A673 (cell line): ENCODE results near the gene ZNF385C. TPM values are rescaled to one million over a fixed set of nuclear protein-coding genes. Genes with fewer than 3 reads are reported as not detected.

Experiments
- BruUV-seq: library from RNA; stranded (reverse); fragments of 400-500 nt; replicated peaks from 2 replicates; lab custom pipeline; 2021; lab: Mats Ljungman, UMichigan
- CTCF ChIA-PET: fragments of 300-600 bp; sonication (Branson Sonifier 250); formaldehyde crosslinking; loops from one replicate; lab custom pipeline; 2022; ENCODE audit warnings: antibody characterized with exemption; lab: Charles Lee
- POLR2A ChIA-PET: fragments of 300-600 bp; sonication (Branson Sonifier 250); formaldehyde crosslinking; loops from one replicate; lab custom pipeline; 2022; ENCODE audit warnings: antibody characterized with exemption; ENCODE audit not compliant: low non-redundant PET; lab: Charles Lee
- DNase-seq: peaks from one replicate; pipeline ENCODE4 v3.0.0-alpha.2; 2015; ENCODE audit warnings: low spot score
- H3K27ac ChIP-seq: fragments of 200-600 bp; sonication (generic); 2 replicates; pipeline ENCODE4 v1.5.1; 2016; ENCODE audit warnings: mixed run types, low read depth, mild to moderate bottlenecking, mixed read lengths, antibody characterized with exemption, low read length; ENCODE audit not compliant: poor library complexity, severe bottlenecking
- H3K27me3 ChIP-seq: fragments of 200-600 bp; sonication (generic); replicated peaks from 2 replicates; pipeline ENCODE4 v1.6.1; 2017; ENCODE audit warnings: mixed run types, low read depth, mild to moderate bottlenecking, mixed read lengths, antibody characterized with exemption, low read length; ENCODE audit not compliant: insufficient read depth, poor library complexity
- H3K36me3 ChIP-seq: fragments of 200-600 bp; sonication (generic); 2 replicates; pipeline ENCODE4 v1.6.1; 2016; ENCODE audit warnings: mixed run types, mild to moderate bottlenecking, mixed read lengths, antibody characterized with exemption, low read length; ENCODE audit not compliant: insufficient read depth, poor library complexity, severe bottlenecking
- H3K4me1 ChIP-seq: fragments of 200-600 bp; sonication (generic); 2 replicates; pipeline ENCODE4 v1.6.1; 2017; ENCODE audit warnings: mixed run types, mild to moderate bottlenecking, mixed read lengths, antibody characterized with exemption, low read length; ENCODE audit not compliant: insufficient read depth, poor library complexity, severe bottlenecking
- H3K4me3 ChIP-seq: fragments of 200-600 bp; sonication (generic); 2 replicates; pipeline ENCODE4 v1.5.1; 2016; ENCODE audit warnings: low read depth, mixed run types, mild to moderate bottlenecking, mixed read lengths, low read length; ENCODE audit not compliant: poor library complexity, severe bottlenecking
- H3K9me3 ChIP-seq: fragments of 200-600 bp; sonication (generic); 2 replicates; pipeline ENCODE4 v1.6.1; 2016; ENCODE audit warnings: mixed run types, low read depth, mild to moderate bottlenecking, mixed read lengths, antibody characterized with exemption, low read length; ENCODE audit not compliant: poor library complexity, severe bottlenecking
- EZH2 ChIP-seq: fragments of 200-600 bp; sonication (generic); IDR thresholded peaks from 2 replicates; pipeline ENCODE4 v1.6.1; 2017; ENCODE audit warnings: borderline replicate concordance, low read depth, mild to moderate bottlenecking, mixed read lengths, antibody characterized with exemption, low read length; ENCODE audit not compliant: poor library complexity, severe bottlenecking
- intact Hi-C: fragments of 100-400 bp; cut with micrococcal nuclease; formaldehyde crosslinking; loops from one replicate; pipeline ENCODE4 v1.10.0; 2022; ENCODE audit not compliant: unreplicated experiment
- total RNA-seq: library from RNA; stranded (reverse); gene quantifications from 2 replicates; pipeline ENCODE4 v1.2.3, GENCODE V29; 2021
- TF ChIP-seq, protein P1 (sequence below): fragments of 300-800, 200-600 bp; sonication (generic); conservative IDR thresholded peaks from 2 replicates; pipeline ENCODE4 v1.5.1; 2017; ENCODE audit warnings: low read depth, mild to moderate bottlenecking, antibody characterized with exemption, low read length, moderate library complexity, mixed read lengths

ZNF385C gene
- total RNA-seq, 1 experiment from 2014 or later, result 0.17 TPM

DNA sequence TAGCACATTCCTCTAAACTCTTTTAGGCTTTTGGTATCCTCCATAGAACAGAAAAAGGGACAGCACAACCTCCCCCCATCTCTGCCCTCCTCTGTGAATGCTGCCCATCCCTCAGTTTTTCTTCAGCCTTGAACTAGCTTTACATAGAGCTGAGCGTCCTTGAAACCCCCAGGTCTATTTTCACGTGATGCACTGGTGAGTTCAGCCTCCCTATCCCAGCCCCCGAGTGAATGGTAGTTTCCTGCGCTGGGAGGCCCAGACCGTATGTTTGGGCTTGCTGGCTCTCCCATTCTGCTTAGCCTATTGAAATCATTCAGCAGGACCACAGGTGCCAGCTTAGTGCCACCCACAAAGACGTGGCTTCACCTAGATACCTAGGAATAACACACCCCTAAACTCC is 22.5 kb downstream of the ZNF385C start:
- H3K27ac ChIP-seq, result no peak overlapping the region
- no peak for DNase-seq
- no peaks in the 10 kb centered on the region for H3K4me1 ChIP-seq
- H3K9me3 ChIP-seq, result no peaks in the 10 kb centered on the region
- TF ChIP-seq, protein P1, sequence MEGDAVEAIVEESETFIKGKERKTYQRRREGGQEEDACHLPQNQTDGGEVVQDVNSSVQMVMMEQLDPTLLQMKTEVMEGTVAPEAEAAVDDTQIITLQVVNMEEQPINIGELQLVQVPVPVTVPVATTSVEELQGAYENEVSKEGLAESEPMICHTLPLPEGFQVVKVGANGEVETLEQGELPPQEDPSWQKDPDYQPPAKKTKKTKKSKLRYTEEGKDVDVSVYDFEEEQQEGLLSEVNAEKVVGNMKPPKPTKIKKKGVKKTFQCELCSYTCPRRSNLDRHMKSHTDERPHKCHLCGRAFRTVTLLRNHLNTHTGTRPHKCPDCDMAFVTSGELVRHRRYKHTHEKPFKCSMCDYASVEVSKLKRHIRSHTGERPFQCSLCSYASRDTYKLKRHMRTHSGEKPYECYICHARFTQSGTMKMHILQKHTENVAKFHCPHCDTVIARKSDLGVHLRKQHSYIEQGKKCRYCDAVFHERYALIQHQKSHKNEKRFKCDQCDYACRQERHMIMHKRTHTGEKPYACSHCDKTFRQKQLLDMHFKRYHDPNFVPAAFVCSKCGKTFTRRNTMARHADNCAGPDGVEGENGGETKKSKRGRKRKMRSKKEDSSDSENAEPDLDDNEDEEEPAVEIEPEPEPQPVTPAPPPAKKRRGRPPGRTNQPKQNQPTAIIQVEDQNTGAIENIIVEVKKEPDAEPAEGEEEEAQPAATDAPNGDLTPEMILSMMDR, result no peak
- TF ChIP-seq EZH2, result no peak
- no peaks in the 10 kb centered on the region for H3K27me3 ChIP-seq
- no peak overlapping the region for H3K4me3 ChIP-seq
- intact Hi-C loops, result no loop called here
- CTCF ChIA-PET, result no interaction called here
- no peaks in the 10 kb centered on the region for H3K36me3 ChIP-seq
- POLR2A ChIA-PET, result no interaction called here
- no TSS peak for BruUV-seq

DNA sequence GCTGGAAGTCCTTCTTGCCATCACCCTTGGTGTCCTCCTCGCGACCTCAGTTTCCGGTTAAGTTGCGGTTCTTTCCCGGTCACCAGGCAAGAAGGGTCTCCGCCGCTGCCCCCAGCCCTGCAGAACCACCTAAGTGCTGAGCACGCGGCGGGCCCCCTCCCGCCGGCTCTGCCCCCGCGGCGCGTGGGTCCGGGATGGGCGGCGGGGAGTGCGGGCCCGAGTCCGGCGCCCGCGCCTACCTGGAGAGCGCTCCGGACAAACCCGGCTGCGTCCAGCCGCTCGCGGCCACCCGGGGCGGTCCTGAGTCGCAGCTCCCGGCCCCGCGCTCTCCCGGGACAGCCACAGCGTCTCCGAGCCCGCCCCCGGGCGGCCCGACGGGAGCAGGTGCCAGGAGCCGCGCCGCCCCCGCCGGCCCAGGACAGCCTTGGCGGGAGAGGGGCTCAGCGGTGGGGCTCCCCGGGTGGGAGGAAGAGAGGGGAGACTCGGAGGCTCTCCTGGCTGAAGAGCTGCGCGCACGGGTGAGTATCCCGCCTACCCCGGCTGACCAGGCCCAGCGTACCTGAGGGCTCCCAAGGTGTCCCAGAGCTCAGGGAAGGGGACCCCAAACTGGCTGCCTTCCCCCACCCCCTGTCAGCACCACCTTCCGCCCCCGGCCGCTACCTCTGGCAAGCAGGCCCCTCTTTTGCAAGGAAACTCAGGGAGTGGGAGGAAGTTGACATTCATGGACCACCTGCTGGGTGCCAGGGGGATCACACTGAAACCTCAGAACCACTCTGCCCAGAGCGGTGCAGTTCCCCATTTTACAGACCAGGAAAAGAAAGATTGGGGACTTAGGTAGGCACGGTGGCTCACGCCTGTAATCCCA is 25.7 kb downstream of the ZNF385C start:
- Histone ChIP-seq H3K4me3 (peak overlapping the region; percentile 34), H3K4me1 (no peaks in the 10 kb centered on the region), H3K36me3 (no peaks in the 10 kb centered on the region), H3K9me3 (no peaks in the 10 kb centered on the region), H3K27ac (no peak overlapping the region), H3K27me3 (no peaks in the 10 kb centered on the region)
- no TSS peak for BruUV-seq
- intact Hi-C loops, result no loop called here
- DNase-seq, result no peak
- no peak for TF ChIP-seq EZH2
- TF ChIP-seq, protein P1, result no peak
- ChIA-PET POLR2A (no interaction called here), CTCF (no interaction called here)

DNA sequence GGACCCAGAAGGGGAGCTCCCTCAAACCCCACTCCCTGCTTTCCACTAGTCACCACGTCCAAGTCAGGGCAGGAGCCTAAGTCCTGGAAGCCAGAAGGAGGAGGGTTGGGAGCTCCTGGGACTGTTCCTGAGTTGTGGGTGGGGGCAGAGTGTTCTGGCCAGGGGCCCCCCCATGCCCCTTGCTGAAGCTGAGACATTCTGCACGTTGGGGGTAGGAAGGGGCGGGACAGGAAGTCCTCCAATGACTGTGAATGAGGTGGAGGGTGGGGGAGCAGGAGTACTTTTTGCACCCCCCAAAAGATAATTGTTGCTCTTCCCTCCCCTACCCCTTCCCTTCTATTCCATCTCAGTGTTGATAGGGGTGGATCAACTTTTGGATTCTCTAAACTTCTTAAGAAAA is 26.5 kb downstream of the ZNF385C start:
- POLR2A ChIA-PET, result no interaction called here
- Histone ChIP-seq H3K36me3 (no peaks in the 10 kb centered on the region), H3K9me3 (no peaks in the 10 kb centered on the region), H3K27ac (no peak overlapping the region), H3K4me1 (no peaks in the 10 kb centered on the region), H3K4me3 (no peak overlapping the region), H3K27me3 (no peaks in the 10 kb centered on the region)
- BruUV-seq, result no TSS peak
- TF ChIP-seq, protein P1, result no peak
- no peak for TF ChIP-seq EZH2
- intact Hi-C loops, result no loop called here
- CTCF ChIA-PET, result interaction anchor here (0.6 kb wide), 1 partner anchor 27 kb away, joined by 3 read pairs; no protein-coding TSS in a partner anchor
- DNase-seq, result no peak
